Heart right ventricle (tissue), 16 donors: ENCODE measurements around the gene VIPR1. TPM values are rescaled to one million over a fixed set of nuclear protein-coding genes. Genes with fewer than 3 reads are reported as not detected.

Source experiments
- ATAC-seq, 8 donors: fragments of 200-7000 bp; cut with Tn5 transposase; one replicate each; pipeline ENCODE4 v1.9.1; 2020; ENCODE audit warnings: mild to moderate bottlenecking in 8 of 8, moderate library complexity in 8 of 8, moderate number of reproducible peaks in 1 of 8
- DNase-seq, 2 donors: peaks; one replicate each; pipeline ENCODE4 v3.0.0-alpha.2; 2020
- H3K27ac ChIP-seq, 10 donors: fragments of 200-600 bp; sonication (generic) in 2 of 10; one replicate each; pipeline versions ENCODE4 v1.5.0 to v1.8.0; 2020 to 2022; ENCODE audit warnings: mild to moderate bottlenecking in 3 of 10
- H3K27me3 ChIP-seq, 7 donors: fragments of 200-600 bp; one replicate each; pipeline ENCODE4 v1.8.0; 2021 to 2022; ENCODE audit warnings: mild to moderate bottlenecking in 2 of 7
- H3K36me3 ChIP-seq, 9 donors: fragments of 200-600 bp; sonication (generic) in 1 of 9; one replicate each; pipeline versions ENCODE4 v1.5.0 to v1.8.0; 2020 to 2022; ENCODE audit warnings: mild to moderate bottlenecking in 2 of 9
- H3K4me1 ChIP-seq, 9 donors: fragments of 200-600 bp; sonication (generic) in 1 of 9; one replicate each; pipeline versions ENCODE4 v1.5.0 to v1.8.0; 2020 to 2022; ENCODE audit warnings: mild to moderate bottlenecking in 4 of 9
- H3K4me3 ChIP-seq, 10 donors: fragments of 200-600 bp; sonication (generic) in 2 of 10; one replicate each; pipeline versions ENCODE4 v1.5.0 to v1.8.0; 2020 to 2022; ENCODE audit warnings: mild to moderate bottlenecking in 7 of 10, moderate library complexity in 2 of 10
- H3K9me3 ChIP-seq, 11 donors: fragments of 200-600 bp in 10 of 11; sonication (generic) in 2 of 11; one replicate each; pipeline versions ENCODE4 v1.5.0 to v1.8.0; 2013 to 2022; ENCODE audit warnings: mild to moderate bottlenecking in 2 of 11, control low read depth in 1 of 11, moderate library complexity in 1 of 11
- CTCF ChIP-seq, 9 donors: fragments of 200-600 bp; sonication (generic) in 2 of 9; IDR thresholded peaks; one replicate each; pipeline versions ENCODE4 v1.5.0 to v1.8.0; 2021 to 2022; ENCODE audit warnings: antibody characterized with exemption in 9 of 9, mild to moderate bottlenecking in 5 of 9, moderate library complexity in 1 of 9
- WGBS, 2 donors: extraction: QIAGEN DNeasy Blood & Tissue Kit; methylation state at CpG; one replicate each; pipeline ENCODE4 v1.1.7; 2013; ENCODE audit warnings: inconsistent platforms in 1 of 2; 5-methylcytosine and 5-hydroxymethylcytosine counted together
- intact Hi-C, 10 donors: fragments of 100-400 bp; cut with DNase I; formaldehyde crosslinking; loops; one replicate each; pipeline versions ENCODE4 v1.11.1 to v1.14.2; 2022
- polyA plus RNA-seq, 2 donors: library from polyadenylated mRNA; stranded (reverse); fragments of 200-250 nt; gene quantifications; one replicate each; pipeline ENCODE4 v1.2.3, GENCODE V29; 2013
- total RNA-seq, 10 donors: library from RNA; stranded (reverse); fragmentation: NEBNext Ultra II Directional in 3 of 10; extraction: Animal tissue kit (Norgen Biotek cat#: 25700) in 3 of 10; gene quantifications; one replicate each; pipeline versions ENCODE4 v1.2.1 to v1.2.4, GENCODE V29; 2021 to 2023
- donor health status: Arrhythmogenic right ventricular cardiomyopathy.
- donor health status: ischemic (EF 13 %, LVEDD 7.1; RV severe dilation, severe dysfunction).
- donor health status: healthy with polysubstance abuse.
- donor health status: DM: no; HTN: yes; CAD: no.
- donor health status: DM: no; HTN: no; CAD: no.
- donor health status: ischemic (EF 25% LVEDD 6.9; RV normal size, moderate dysfunction).
- donor health status: ischemic (EF 25% LVEDD 5.7; RV mildly dilated, moderate dysfunction).
- donor health status: healthy.
- donor health status: DM: yes; HTN: yes; CAD: no.
- donor health status: Ischemic cardiomyopathy.
- donor health status: ischemic (EF 35%, LVEDD 5.7; RV mildly dilated, moderate dysfunction).
- donor health status: nonischemic (EF 11% LVEDD 7.7; RV severe dilation, severe dysfunction).
- donor health status: DM: yes; HTN: yes; CAD: no.
- donor health status: PGD.
- donor health status: ischemic (EF 29% LVEDD 5.4; RV normal size, mild dysfunction).
- donor health status: nonischemic (EF 23%, LVEDD 6.1; RV moderate dilation, normal function).

Gene VIPR1
- total and polyA plus RNA-seq, 12 donors, result 0.76 to 8.3 (median 1.9) TPM

GRCh38 chr3:42526616-42527367 lies 24.3 kb downstream of the VIPR1 start:
- H3K27me3 ChIP-seq, result no peaks in the 10 kb centered on the region
- peaks cover 0 to 43% (median 0%) of the 10 kb centered on the region in 9 donors for H3K4me1 ChIP-seq
- no peak for TF ChIP-seq CTCF (IDR thresholded peaks at IDR 0.05)
- DNase-seq, result no peak
- H3K36me3 ChIP-seq, result no peaks in the 10 kb centered on the region
- H3K27ac ChIP-seq, result no peak overlapping the region
- H3K9me3 ChIP-seq, result no peaks in the 10 kb centered on the region
- no peak for ATAC-seq
- intact Hi-C loops, result no loop called here
- H3K4me3 ChIP-seq, result no peak overlapping the region
- WGBS, 2 donors, result 76 to 77% methylated on average over 15 of the region's 15 CpGs

GRCh38 chr3:42527368-42527917 lies 25.0 kb downstream of the VIPR1 start:
- Histone ChIP-seq H3K4me1 (peaks cover 0 to 43% (median 0%) of the 10 kb centered on the region in 9 donors), H3K27ac (no peak overlapping the region), H3K9me3 (no peaks in the 10 kb centered on the region), H3K27me3 (no peaks in the 10 kb centered on the region), H3K36me3 (no peaks in the 10 kb centered on the region), H3K4me3 (no peak overlapping the region)
- no peak for ATAC-seq
- intact Hi-C loops, result no loop called here
- WGBS, 2 donors, result 93 to 95% methylated on average over 11 of the region's 11 CpGs
- no peak for TF ChIP-seq CTCF (IDR thresholded peaks at IDR 0.05)
- DNase-seq, result no peak

DNA sequence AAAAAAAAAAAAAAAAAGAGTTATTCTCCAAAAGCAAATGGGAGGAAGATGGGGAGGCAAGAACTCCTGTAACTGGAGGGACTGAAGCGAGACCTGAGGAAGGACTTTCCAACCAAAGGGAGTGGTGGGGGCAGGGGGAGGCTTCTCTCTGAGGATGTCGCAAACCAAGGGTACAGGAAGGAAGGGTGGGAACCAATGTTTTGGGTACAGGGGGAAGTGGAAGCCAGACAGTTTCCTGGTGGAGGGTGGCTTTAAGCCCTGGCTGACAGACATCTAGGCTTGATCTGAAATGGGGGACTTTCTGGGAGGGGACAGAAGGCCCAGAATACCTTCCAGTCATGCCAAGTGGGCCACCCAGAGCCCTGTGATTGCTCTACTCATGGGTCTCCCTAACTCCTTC lies 27.0 kb downstream of the VIPR1 start:
- no peaks in the 10 kb centered on the region for H3K27me3 ChIP-seq
- H3K4me1 ChIP-seq, result peaks cover 0 to 42% (median 0%) of the 10 kb centered on the region in 9 donors
- H3K9me3 ChIP-seq, result no peaks in the 10 kb centered on the region
- no peak for TF ChIP-seq CTCF (IDR thresholded peaks at IDR 0.05)
- ATAC-seq, result peak in 4 of 8 donors; percentile 25 to 58 (median 42)
- H3K4me3 ChIP-seq, result no peak overlapping the region
- WGBS, 2 donors, result 71 to 86% methylated on average over 2 of the region's 2 CpGs
- intact Hi-C loops, result no loop called here
- H3K36me3 ChIP-seq, result no peaks in the 10 kb centered on the region
- no peak for DNase-seq
- peak overlapping the region in 1 of 10 donors; percentile 47 for H3K27ac ChIP-seq

DNA sequence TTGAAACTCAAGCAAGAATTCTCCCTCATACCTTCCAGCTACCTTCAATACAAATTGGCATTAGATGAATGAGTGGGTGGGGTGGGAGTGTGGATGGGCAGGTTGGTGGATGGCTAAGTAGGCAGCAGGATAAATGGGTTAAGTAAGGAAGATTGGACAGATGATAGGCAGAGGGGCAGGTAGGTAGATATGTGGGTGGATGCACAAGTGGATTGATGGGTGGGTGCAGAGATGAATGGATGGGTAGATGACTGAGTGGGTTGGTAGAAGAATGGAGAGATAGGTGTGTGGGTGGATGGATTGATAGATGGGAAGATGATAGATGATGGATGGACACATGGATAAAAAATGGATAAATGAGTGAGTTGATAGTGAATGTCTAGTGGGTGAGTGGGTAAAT lies 27.6 kb downstream of the VIPR1 start:
- ATAC-seq (no peak), DNase-seq (no peak)
- no peak overlapping the region for H3K27ac ChIP-seq
- peaks cover 0 to 36% (median 0%) of the 10 kb centered on the region in 9 donors for H3K4me1 ChIP-seq
- no peaks in the 10 kb centered on the region for H3K27me3 ChIP-seq
- TF ChIP-seq CTCF (IDR thresholded peaks at IDR 0.05), result no peak
- intact Hi-C loops, result loop anchor here in 1 of 10 donors (10.0 kb wide), 1 partner anchor 275 kb away; no protein-coding TSS in a partner anchor
- no peak overlapping the region for H3K4me3 ChIP-seq
- no peaks in the 10 kb centered on the region for H3K36me3 ChIP-seq
- no peaks in the 10 kb centered on the region for H3K9me3 ChIP-seq
